K562 (cell line): ENCODE results near the gene KIF3B. TPM values are rescaled to one million over a fixed set of nuclear protein-coding genes. Genes with fewer than 3 reads are reported as not detected.

ENCODE experiments used
- CBFA2T2 ChIP-seq: fragments of 450-650 bp; conservative IDR thresholded peaks from 2 replicates; pipeline ENCODE4 v1.6.1; 2017; ENCODE audit warnings: mild to moderate bottlenecking
- EZH2 ChIP-seq: IDR thresholded peaks from 2 replicates; pipeline ENCODE4 v1.6.1; 2012; ENCODE audit warnings: low read depth, mild to moderate bottlenecking, inconsistent platforms, low read length, borderline replicate concordance
- GTF2E2 ChIP-seq: fragments of 200-800 bp; sonication (Bioruptor generic); IDR thresholded peaks from 2 replicates; pipeline ENCODE4 v1.6.1; 2016; ENCODE audit warnings: missing genetic modification characterization, missing compliant biosample characterization
- HMBOX1 ChIP-seq: sonication (generic); IDR thresholded peaks from 2 replicates; pipeline ENCODE4 v1.6.1; 2016
- HNRNPUL1 ChIP-seq: fragments of 200-400 bp; formaldehyde crosslinking; IDR thresholded peaks from 2 replicates; pipeline ENCODE4 v1.6.1; 2017; ENCODE audit warnings: low read length
- HOXB6 ChIP-seq: fragments of 250-450 bp; sonication (Bioruptor Pico); IDR thresholded peaks from 2 replicates; pipeline ENCODE4 v1.5.1; 2022; ENCODE audit warnings: mild to moderate bottlenecking, borderline replicate concordance
- KAT8 ChIP-seq: fragments of 450-650 bp; IDR thresholded peaks from 2 replicates; pipeline ENCODE4 v1.6.1; 2016; ENCODE audit warnings: low read depth, mild to moderate bottlenecking
- NKRF ChIP-seq: fragments of 450-650 bp; IDR thresholded peaks from 2 replicates; pipeline ENCODE4 v1.6.1; 2016; ENCODE audit warnings: borderline replicate concordance
- NR3C1 ChIP-seq: sonication (generic); formaldehyde crosslinking; IDR thresholded peaks from 2 replicates; pipeline ENCODE4 v1.8.1; 2022; ENCODE audit warnings: missing genetic modification reagents
- PURB ChIP-seq: sonication (generic); formaldehyde crosslinking; IDR thresholded peaks from 2 replicates; pipeline ENCODE4 v1.9.0; 2021; ENCODE audit warnings: low read depth, mild to moderate bottlenecking, missing genetic modification reagents
- SMARCA4 ChIP-seq: fragments of 450-650 bp; IDR thresholded peaks from 2 replicates; pipeline ENCODE4 v1.6.1; 2016
- SRSF9 ChIP-seq: fragments of 200-400 bp; formaldehyde crosslinking; IDR thresholded peaks from 2 replicates; pipeline ENCODE4 v1.6.1; 2017; ENCODE audit warnings: low read depth, low read length, borderline replicate concordance
- TEAD4 ChIP-seq, 2 experiments: sonication (generic) in 1 of 2; formaldehyde crosslinking in 1 of 2; IDR thresholded peaks; 2 replicates each; pipeline versions ENCODE4 v1.6.1 to v1.8.0; 2012 to 2022; ENCODE audit warnings: borderline replicate concordance in 1 of 2, inconsistent platforms in 1 of 2, low read length in 1 of 2, mild to moderate bottlenecking in 1 of 2, missing genetic modification reagents in 1 of 2
- TSHZ1 ChIP-seq: fragments of 250-450 bp; sonication (Bioruptor Pico); IDR thresholded peaks from 2 replicates; pipeline ENCODE4 v1.4.0; 2020; ENCODE audit warnings: mild to moderate bottlenecking, moderate library complexity
- ZBTB1 ChIP-seq: sonication (generic); formaldehyde crosslinking; IDR thresholded peaks from 2 replicates; pipeline ENCODE4 v1.8.1; 2023; ENCODE audit warnings: missing genetic modification reagents, low read depth, mild to moderate bottlenecking, borderline replicate concordance
- ZC3H4 ChIP-seq: sonication (generic); formaldehyde crosslinking; IDR thresholded peaks from 2 replicates; pipeline ENCODE4 v1.9.0; 2021; ENCODE audit warnings: missing genetic modification reagents, borderline replicate concordance
- ZNF282 ChIP-seq: sonication (generic); formaldehyde crosslinking; IDR thresholded peaks from 2 replicates; pipeline ENCODE4 v1.8.1; 2023; ENCODE audit warnings: missing genetic modification reagents
- polyA plus RNA-seq, 8 experiments: library from polyadenylated mRNA; depleted of rRNA in 4 of 8; stranded (reverse) in 5 of 8; unstranded in 3 of 8; fragments of >200 nt; fragmentation: Nextera tagmentation in 2 of 8; fragmentation: Illumina TruSeq in 1 of 8; extraction: Ambion mirVana in 2 of 8; extraction: Trizol in 1 of 8; gene quantifications; 2 replicates each; pipeline versions ENCODE4 v1.2.1 to v1.2.3, GENCODE V29; 2011 to 2014; ENCODE audit warnings: inconsistent platforms in 1 of 8, missing spikeins in 1 of 8
- total RNA-seq, 7 experiments: library from RNA; depleted of rRNA in 6 of 7; stranded (reverse); fragments of >200 nt in 6 of 7; fragmentation: Illumina TruSeq in 2 of 7; extraction: Trizol in 2 of 7; gene quantifications; 2 replicates each; pipeline versions ENCODE4 v1.2.1 to v1.2.3, GENCODE V29; 2011 to 2021; ENCODE audit warnings: low replicate concordance in 1 of 7
- TF ChIP-seq, protein P1 (sequence below): fragments of 150-350 bp; IDR thresholded peaks from 2 replicates; pipeline ENCODE4 v1.6.1; 2014; ENCODE audit warnings: low read depth, mild to moderate bottlenecking, low read length, borderline replicate concordance

The KIF3B gene
- total and polyA plus RNA-seq, 9 of the 15 experiments (the other 6 are each of a cell fraction or from before 2014, with no cell fraction given), result 2.9 to 12.3 (median 8.6) TPM

DNA sequence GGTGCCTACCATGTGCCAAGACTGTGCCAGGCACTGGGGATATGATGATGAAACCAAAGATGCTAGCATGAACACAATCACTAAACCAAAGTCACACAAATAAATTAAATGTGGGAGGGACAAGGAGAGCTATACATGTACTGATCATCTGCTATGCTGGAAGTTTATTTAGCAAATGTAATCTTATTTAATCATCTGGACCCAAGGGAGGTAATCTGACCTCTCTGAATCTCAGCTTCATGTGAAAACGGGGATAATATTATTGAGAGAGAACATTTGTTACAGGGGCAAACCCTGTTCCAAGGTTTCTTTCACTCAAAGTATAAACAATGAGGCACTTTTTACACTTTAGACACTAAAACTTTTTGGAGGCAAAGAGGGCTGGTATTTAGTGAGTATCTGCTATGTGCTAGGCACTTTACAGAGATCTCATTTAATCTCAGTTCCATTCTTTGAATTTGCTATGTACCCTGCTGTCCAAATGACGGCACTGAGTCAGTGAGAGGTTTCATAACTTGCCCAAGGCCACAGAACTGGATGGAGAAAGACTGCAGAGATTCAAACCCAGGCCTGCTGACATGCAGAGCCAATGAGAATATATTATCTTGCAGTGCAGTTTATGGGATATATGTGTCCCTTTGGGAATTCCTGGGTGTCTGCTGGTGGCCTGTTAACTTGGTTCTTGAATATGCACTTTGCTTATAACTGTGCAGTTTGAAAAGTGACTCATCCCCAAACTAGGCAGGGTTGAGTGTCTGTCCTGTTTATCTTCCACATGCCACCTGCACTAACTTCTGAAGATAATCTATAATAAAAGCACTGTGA is 77.4 kb downstream of the KIF3B start (continued):
- TF ChIP-seq ZBTB1 (CRISPR knock-in tag) (no peak), CBFA2T2 (peak; percentile 42; the same call in 1 of the 2 replicates), HOXB6 (CRISPR knock-in tag) (no peak), PURB (CRISPR knock-in tag) (no peak), HNRNPUL1 (no peak), EZH2 (no peak), SRSF9 (no peak), ZNF282 (CRISPR knock-in tag) (no peak), SMARCA4 (peak; percentile 86), TSHZ1 (no peak), GTF2E2 (tag) (no peak), TEAD4 (IDR thresholded peaks at IDR 0.05; ENCODE audit: low read length) (peak; percentile 70), TEAD4 (CRISPR knock-in tag; IDR thresholded peaks at IDR 0.05; ENCODE audit: borderline replicate concordance) (no peak), HMBOX1 (peak; percentile 91), NKRF (no peak), NR3C1 (CRISPR knock-in tag) (no peak), KAT8 (no peak), ZC3H4 (no peak)
- TF ChIP-seq, protein P1, sequence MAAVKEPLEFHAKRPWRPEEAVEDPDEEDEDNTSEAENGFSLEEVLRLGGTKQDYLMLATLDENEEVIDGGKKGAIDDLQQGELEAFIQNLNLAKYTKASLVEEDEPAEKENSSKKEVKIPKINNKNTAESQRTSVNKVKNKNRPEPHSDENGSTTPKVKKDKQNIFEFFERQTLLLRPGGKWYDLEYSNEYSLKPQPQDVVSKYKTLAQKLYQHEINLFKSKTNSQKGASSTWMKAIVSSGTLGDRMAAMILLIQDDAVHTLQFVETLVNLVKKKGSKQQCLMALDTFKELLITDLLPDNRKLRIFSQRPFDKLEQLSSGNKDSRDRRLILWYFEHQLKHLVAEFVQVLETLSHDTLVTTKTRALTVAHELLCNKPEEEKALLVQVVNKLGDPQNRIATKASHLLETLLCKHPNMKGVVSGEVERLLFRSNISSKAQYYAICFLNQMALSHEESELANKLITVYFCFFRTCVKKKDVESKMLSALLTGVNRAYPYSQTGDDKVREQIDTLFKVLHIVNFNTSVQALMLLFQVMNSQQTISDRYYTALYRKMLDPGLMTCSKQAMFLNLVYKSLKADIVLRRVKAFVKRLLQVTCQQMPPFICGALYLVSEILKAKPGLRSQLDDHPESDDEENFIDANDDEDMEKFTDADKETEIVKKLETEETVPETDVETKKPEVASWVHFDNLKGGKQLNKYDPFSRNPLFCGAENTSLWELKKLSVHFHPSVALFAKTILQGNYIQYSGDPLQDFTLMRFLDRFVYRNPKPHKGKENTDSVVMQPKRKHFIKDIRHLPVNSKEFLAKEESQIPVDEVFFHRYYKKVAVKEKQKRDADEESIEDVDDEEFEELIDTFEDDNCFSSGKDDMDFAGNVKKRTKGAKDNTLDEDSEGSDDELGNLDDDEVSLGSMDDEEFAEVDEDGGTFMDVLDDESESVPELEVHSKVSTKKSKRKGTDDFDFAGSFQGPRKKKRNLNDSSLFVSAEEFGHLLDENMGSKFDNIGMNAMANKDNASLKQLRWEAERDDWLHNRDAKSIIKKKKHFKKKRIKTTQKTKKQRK, result no peak
